Prostate gland (tissue), 2 donors: Measurements from ENCODE around the gene ZFAND2A. TPM values are rescaled to one million over a fixed set of nuclear protein-coding genes. Genes with fewer than 3 reads are reported as not detected.

Experiments used
- DNase-seq: peaks from one replicate; pipeline ENCODE4 v3.0.0-alpha.2; 2019; ENCODE audit warnings: low spot score
- H3K27ac ChIP-seq, 2 donors: fragments of 200-600 bp; sonication (generic); 2 replicates each; pipeline ENCODE4 v1.5.1; 2017 to 2019
- H3K27me3 ChIP-seq: fragments of 200-600 bp; sonication (generic); replicated peaks from 2 replicates; pipeline ENCODE4 v1.5.1; 2019; ENCODE audit not compliant: insufficient read depth
- H3K36me3 ChIP-seq, 2 donors: fragments of 200-600 bp; sonication (generic); 1 replicate in 1 of 2; 2 replicates in 1 of 2; pipeline versions ENCODE4 v1.5.1 to v1.8.1; 2017 to 2019
- H3K4me1 ChIP-seq: fragments of 200-600 bp; sonication (generic); replicated peaks from 2 replicates; pipeline ENCODE4 v1.5.1; 2019
- H3K4me3 ChIP-seq, 2 donors: fragments of 200-600 bp; sonication (generic); 2 replicates each; pipeline ENCODE4 v1.5.1; 2017 to 2019
- H3K9me3 ChIP-seq: fragments of 200-600 bp; sonication (generic); 2 replicates; pipeline ENCODE4 v1.5.1; 2017
- POLR2A ChIP-seq: fragments of 450-650 bp; IDR thresholded peaks from one replicate; pipeline ENCODE4 v1.6.1; 2016; ENCODE audit warnings: antibody characterized with exemption, mild to moderate bottlenecking
- POLR2AphosphoS5 ChIP-seq: sonication (generic); formaldehyde crosslinking; IDR thresholded peaks from one replicate; pipeline ENCODE4 v1.6.1; 2017; ENCODE audit warnings: antibody characterized with exemption
- WGBS: methylation state at CpG from one replicate; pipeline ENCODE4 v1.1.5; 2018; 5-methylcytosine and 5-hydroxymethylcytosine counted together
- intact Hi-C: fragments of 100-400 bp; cut with DNase I; formaldehyde crosslinking; loops from one replicate; pipeline ENCODE4 v1.14.2; 2022
- total RNA-seq, 2 donors: library from RNA; depleted of rRNA; stranded (reverse); fragments of >200 nt; gene quantifications; one replicate each; pipeline ENCODE4 v1.1.0, GENCODE V29; 2016
- TF ChIP-seq, protein P1 (sequence below), 4 experiments: fragments of 200-600 bp in 2 of 4; fragments of 450-650 bp in 2 of 4; sonication (generic) in 2 of 4; IDR thresholded peaks; 1 replicate in 3 of 4; 2 replicates in 1 of 4; pipeline ENCODE4 v1.5.1; 2016 to 2019; ENCODE audit warnings: antibody characterized with exemption in 4 of 4, mild to moderate bottlenecking in 2 of 4, moderate library complexity in 2 of 4

The ZFAND2A gene
- total RNA-seq, 2 donors from 2014 or later: 25.0 to 36.3 TPM

DNA sequence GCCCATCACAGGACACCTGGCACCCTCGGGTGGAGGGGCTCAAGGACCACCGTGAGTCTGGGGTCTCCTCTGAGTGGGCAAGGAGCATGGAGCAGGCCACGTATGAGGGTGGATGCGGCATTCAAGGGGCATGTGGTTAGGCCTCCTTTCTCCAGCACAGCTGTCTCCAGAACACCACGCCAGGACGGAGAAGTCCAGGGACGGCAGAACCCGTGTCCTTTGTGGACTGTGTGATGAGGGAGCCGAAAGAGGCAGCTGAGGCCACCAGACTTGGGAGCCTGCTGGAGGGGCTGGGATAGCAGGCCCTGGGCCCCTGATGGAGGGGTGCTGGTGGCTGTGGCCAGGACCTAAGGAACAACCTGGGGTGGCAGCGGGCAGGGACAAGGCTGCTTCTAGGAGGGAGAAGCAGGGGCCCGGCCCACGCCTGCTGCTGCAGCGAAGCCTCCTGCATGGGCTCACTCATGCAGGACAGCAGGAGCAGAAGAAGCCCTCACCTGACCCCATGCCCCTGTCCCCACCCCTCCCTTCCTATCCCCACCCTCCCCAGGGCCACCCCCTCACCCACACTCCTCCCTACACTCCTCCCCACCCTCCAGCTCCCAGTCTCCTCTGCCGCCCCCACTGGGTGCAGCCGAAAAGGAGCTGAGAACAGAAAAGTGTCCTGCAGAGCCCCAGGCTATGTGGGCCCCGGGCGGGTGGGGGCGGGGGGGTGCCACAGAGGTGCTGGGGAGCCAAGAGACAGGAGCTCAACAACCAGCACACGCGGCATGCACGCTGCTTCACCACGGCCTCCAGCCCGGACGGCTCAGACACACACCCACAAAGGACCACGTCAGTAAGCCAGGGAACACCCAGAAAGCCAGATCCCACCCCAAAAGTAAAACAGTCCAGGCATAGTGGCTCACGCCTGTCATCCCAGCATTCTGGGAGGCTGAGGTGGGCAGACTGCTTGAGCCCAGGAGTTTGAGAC lies 29.7 kb downstream of the ZFAND2A start:
- 82% methylated on average over 26 of the region's 26 CpGs for WGBS
- no peak for DNase-seq
- intact Hi-C loops: no loop called here
- Histone ChIP-seq H3K27me3 (no peaks in the 10 kb centered on the region), H3K4me3 (no peak overlapping the region), H3K9me3 (no peaks in the 10 kb centered on the region), H3K36me3 (no peaks in the 10 kb centered on the region), H3K27ac (no peak overlapping the region), H3K4me1 (no peaks in the 10 kb centered on the region)
- no peak for TF ChIP-seq POLR2A
- no peak for TF ChIP-seq POLR2AphosphoS5
- TF ChIP-seq, protein P1, sequence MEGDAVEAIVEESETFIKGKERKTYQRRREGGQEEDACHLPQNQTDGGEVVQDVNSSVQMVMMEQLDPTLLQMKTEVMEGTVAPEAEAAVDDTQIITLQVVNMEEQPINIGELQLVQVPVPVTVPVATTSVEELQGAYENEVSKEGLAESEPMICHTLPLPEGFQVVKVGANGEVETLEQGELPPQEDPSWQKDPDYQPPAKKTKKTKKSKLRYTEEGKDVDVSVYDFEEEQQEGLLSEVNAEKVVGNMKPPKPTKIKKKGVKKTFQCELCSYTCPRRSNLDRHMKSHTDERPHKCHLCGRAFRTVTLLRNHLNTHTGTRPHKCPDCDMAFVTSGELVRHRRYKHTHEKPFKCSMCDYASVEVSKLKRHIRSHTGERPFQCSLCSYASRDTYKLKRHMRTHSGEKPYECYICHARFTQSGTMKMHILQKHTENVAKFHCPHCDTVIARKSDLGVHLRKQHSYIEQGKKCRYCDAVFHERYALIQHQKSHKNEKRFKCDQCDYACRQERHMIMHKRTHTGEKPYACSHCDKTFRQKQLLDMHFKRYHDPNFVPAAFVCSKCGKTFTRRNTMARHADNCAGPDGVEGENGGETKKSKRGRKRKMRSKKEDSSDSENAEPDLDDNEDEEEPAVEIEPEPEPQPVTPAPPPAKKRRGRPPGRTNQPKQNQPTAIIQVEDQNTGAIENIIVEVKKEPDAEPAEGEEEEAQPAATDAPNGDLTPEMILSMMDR (IDR thresholded peaks at IDR 0.05): no peak

DNA sequence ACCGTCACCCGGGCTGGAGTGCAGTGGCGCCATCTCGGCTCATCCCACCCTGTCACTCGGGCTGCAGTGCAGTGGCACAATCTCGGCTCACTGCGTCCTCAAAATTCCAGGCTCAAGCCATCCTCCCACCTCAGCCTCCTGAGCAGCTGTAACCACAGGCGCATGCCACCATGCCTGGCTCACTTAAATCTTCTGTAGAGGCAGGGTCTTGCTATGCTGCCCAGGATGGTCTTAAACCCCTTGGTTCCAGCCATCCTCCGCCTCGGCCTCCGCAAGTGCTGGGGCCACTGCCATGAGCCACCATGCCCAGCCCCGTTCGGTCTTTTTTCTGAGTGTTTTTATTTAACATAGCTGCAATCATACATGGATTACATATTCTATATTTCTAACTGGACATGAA lies 30.6 kb downstream of the ZFAND2A start:
- no peak overlapping the region for H3K27ac ChIP-seq
- WGBS: 93% methylated on average over 13 of the region's 13 CpGs
- H3K4me3 ChIP-seq: no peak overlapping the region
- no peaks in the 10 kb centered on the region for H3K9me3 ChIP-seq
- intact Hi-C loops: no loop called here
- no peaks in the 10 kb centered on the region for H3K36me3 ChIP-seq
- DNase-seq: no peak
- no peaks in the 10 kb centered on the region for H3K27me3 ChIP-seq
- TF ChIP-seq, protein P1 (IDR thresholded peaks at IDR 0.05): no peak
- TF ChIP-seq POLR2AphosphoS5 (no peak), POLR2A (no peak)
- H3K4me1 ChIP-seq: no peaks in the 10 kb centered on the region

DNA sequence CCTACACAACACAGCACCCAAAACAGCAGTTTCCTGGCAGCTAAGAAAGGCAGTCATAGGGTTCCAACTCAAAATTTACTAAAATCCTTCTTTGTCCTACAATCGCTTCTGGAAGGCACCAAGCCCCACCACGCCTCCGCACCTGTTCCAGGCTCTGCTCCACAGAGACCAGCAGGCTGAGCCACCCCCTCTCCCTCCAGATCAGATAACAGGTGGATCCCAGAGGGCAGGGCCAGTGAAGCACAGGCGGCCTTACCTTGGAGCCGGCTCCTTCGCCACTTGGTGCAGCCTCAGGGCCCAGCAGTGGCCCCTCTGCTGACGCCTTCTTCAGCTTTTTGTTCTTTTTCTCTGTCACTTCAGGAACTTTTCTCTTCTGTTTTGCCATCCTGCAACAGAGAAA lies 33.0 kb downstream of the ZFAND2A start:
- Histone ChIP-seq H3K36me3 (no peaks in the 10 kb centered on the region), H3K9me3 (no peaks in the 10 kb centered on the region), H3K27ac (no peak overlapping the region), H3K4me1 (no peaks in the 10 kb centered on the region), H3K27me3 (no peaks in the 10 kb centered on the region), H3K4me3 (no peak overlapping the region)
- 93% methylated on average over 7 of the region's 7 CpGs for WGBS
- TF ChIP-seq POLR2A (no peak), POLR2AphosphoS5 (no peak)
- TF ChIP-seq, protein P1 (IDR thresholded peaks at IDR 0.05): no peak
- intact Hi-C loops: no loop called here
- no peak for DNase-seq

DNA sequence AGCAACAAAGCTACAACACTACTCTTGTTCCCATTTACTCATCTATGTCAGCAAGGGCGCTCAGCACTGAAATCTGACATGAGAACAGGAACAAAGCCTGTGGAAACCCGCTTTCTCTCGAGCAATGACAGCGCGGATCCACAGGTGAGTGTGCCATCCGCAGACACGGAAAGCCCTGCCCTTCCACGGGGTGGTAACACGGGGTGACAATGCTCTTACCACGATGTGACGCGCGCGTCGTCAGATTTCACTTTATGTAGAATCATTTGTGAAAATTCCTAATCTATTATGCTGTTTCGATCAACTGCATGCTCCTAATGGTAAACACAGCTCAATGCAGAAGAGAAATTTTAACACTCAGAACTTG lies 34.4 kb downstream of the ZFAND2A start:
- intact Hi-C loops: no loop called here

More for the DNA sequence above, 34.4 kb downstream of the ZFAND2A start:
- DNase-seq: no peak
- Histone ChIP-seq H3K36me3 (no peaks in the 10 kb centered on the region), H3K27me3 (no peaks in the 10 kb centered on the region), H3K9me3 (no peaks in the 10 kb centered on the region), H3K27ac (no peak overlapping the region), H3K4me1 (no peaks in the 10 kb centered on the region), H3K4me3 (no peak overlapping the region)
- 95% methylated on average over 16 of the region's 16 CpGs for WGBS
- TF ChIP-seq, protein P1 (IDR thresholded peaks at IDR 0.05): no peak
